ENCODE results near the gene SH3D19. TPM values are rescaled to one million over a fixed set of nuclear protein-coding genes. Genes with fewer than 3 reads are reported as not detected.

The SH3D19 gene
- total RNA-seq, 1 experiment from 2014 or later, result 29.7 TPM

DNA sequence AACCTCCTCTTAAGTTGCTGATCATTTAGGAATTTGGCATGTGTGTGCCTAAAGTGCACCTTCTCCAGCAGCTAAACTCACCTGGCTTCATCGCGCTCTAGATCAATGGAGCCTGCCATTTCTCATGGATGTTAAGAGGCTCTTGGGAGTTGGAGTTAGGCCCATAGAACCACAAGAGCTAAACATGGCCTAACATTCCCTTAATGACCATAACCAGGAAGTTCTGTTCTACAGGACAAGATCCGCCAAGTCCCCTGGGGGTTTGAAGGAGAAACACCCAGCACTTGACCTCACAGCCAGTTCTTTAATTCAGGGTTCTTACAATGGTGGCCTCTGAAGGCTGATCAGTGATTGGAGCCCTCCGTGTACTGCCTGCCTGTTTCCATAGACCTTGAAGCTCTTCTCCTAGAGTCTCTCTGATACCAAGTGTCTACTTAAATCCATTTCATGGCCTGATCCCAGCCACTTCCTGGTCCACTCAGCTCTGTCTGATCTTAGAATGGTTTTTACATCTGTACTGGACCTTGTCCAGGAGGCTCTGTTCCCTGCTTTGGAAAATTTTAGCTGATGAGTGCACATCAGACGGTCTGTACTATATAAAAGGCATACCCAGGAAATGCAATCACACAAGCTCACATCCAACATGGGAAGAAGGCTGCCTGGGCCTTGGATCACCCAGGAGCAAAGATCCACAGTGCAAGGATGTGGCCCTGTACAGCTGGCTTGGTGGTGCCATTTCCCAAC lies 180.9 kb downstream of the SH3D19 start:
- no peak overlapping the region for H3K27ac ChIP-seq (ENCODE audit: insufficient read length, low read depth, low read length)
- no peak for DNase-seq
- H3K4me2 ChIP-seq (ENCODE audit: insufficient read depth, insufficient read length, low read length), result no peak overlapping the region
- H3K9me3 Mint-ChIP-seq, result no peaks in the 10 kb centered on the region
- H3K36me3 Mint-ChIP-seq (ENCODE audit: insufficient read depth in 1 of 3, low read depth in 3 of 3), result peaks cover 17 to 51% (median 26%) of the 10 kb centered on the region in 3 experiments
- no peak overlapping the region for H2BK15ac ChIP-seq (ENCODE audit: low read depth, low read length)
- WGBS (ENCODE audit: extremely low coverage, insufficient read length, low lambda C conversion rate), result no CpG with 5 or more reads among the region's 5 CpGs
- no peak overlapping the region for H2BK20ac ChIP-seq (ENCODE audit: low read depth, low read length, poor library complexity, severe bottlenecking)
- H3K79me1 ChIP-seq (ENCODE audit: insufficient read depth, low read depth, low read length, poor library complexity, severe bottlenecking), result no peaks in the 10 kb centered on the region
- H3K27me3 ChIP-seq (ENCODE audit: insufficient read depth, low read length), result no peaks in the 10 kb centered on the region
- H4K8ac ChIP-seq (replicated peaks; ENCODE audit: insufficient read length, low read depth, low read length), result no peak overlapping the region
- H3T11ph ChIP-seq (ENCODE audit: low read length), result no peak overlapping the region
- peaks cover 7 to 8% of the 10 kb centered on the region in 2 experiments; a peak in 3 of 4 replicates for H3K4me1 Mint-ChIP-seq
- no peaks in the 10 kb centered on the region for H4K20me1 ChIP-seq (ENCODE audit: control insufficient read depth, insufficient read depth, insufficient read length)
- no peak overlapping the region for H3K56ac ChIP-seq (ENCODE audit: insufficient read length, low read depth, low read length)
- no peak overlapping the region for H3K14ac ChIP-seq (ENCODE audit: insufficient read depth, low read length)
- no peak overlapping the region for H4K5ac ChIP-seq (ENCODE audit: insufficient read length, low read depth, low read length)
- no peaks in the 10 kb centered on the region for H3K23me2 ChIP-seq (ENCODE audit: insufficient read length, low read depth, low read length, poor library complexity, severe bottlenecking)
- peak overlapping the region in 2 of 3 experiments; percentile 36 to 68; a peak in 3 of 7 replicates for H3K27ac Mint-ChIP-seq
- no peak overlapping the region for H3K23ac ChIP-seq (ENCODE audit: insufficient read length, low read depth, low read length)
- no peaks in the 10 kb centered on the region for H3K4me1 ChIP-seq (ENCODE audit: insufficient read depth, low read length)
- H4K91ac ChIP-seq (ENCODE audit: insufficient read length, low read depth, low read length), result no peak overlapping the region
- no peak overlapping the region for H3K18ac ChIP-seq (ENCODE audit: insufficient read length, low read depth, low read length)
- H3K4me3 Mint-ChIP-seq, result no peak overlapping the region
- no peak overlapping the region for H2BK12ac ChIP-seq (ENCODE audit: insufficient read length, low read depth, low read length)
- no peak overlapping the region for H2AFZ ChIP-seq (ENCODE audit: low read length)
- no peaks in the 10 kb centered on the region for H3K9me3 ChIP-seq (ENCODE audit: control insufficient read depth, low read depth, low read length)
- H3K4ac ChIP-seq (ENCODE audit: low read depth, low read length), result no peak overlapping the region
- TF ChIP-seq CTCF (conservative IDR thresholded peaks at IDR 0.05), result no peak
- no peaks in the 10 kb centered on the region for H3K79me2 ChIP-seq (ENCODE audit: insufficient read depth, low read length)
- H2AK5ac ChIP-seq (ENCODE audit: insufficient read length, low read length), result no peak overlapping the region
- H2BK120ac ChIP-seq (ENCODE audit: low read depth, low read length, poor library complexity, severe bottlenecking), result no peak overlapping the region
- no peak overlapping the region for H3K9ac ChIP-seq (ENCODE audit: extremely low read depth, insufficient read length, low read length)
- no peak overlapping the region for H2BK5ac ChIP-seq (ENCODE audit: insufficient read length, low read length)
- H3K27me3 Mint-ChIP-seq (ENCODE audit: low read depth), result no peaks in the 10 kb centered on the region

Data from H9 (cell line).